ENCODE data around the gene VTI1A.

DNA sequence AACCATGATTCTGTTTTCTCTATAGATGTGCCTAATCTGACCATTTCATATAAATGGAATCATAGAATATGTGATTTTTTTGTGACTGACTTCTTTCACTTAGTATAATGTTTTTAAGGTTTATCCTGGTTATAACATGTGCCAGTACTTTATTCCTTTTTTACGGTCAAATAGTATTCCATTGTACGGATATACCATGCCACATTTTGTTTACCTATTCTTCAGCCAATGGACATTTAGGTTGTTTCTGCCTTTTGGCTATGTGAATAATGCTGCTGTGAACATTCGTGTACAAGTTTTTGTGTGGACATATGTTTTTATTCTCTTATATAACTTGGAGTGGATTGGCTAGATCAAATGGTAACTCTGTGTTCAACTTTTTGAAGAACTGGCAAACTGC is 324.7 kb downstream of the VTI1A start:
- TF ChIP-seq CTCF (IDR thresholded peaks at IDR 0.05; ENCODE audit: low read depth, low read length) = no peak
- TF ChIP-seq, protein P1, sequence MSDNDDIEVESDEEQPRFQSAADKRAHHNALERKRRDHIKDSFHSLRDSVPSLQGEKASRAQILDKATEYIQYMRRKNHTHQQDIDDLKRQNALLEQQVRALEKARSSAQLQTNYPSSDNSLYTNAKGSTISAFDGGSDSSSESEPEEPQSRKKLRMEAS (IDR thresholded peaks at IDR 0.05; ENCODE audit: low read depth, low read length) = no peak

Data from NB4 (cell line).